H9 (cell line): ENCODE results near the gene FOSL2. TPM values are rescaled to one million over a fixed set of nuclear protein-coding genes. Genes with fewer than 3 reads are reported as not detected.

ENCODE experiments used
- DNase-seq: peaks from one replicate; pipeline ENCODE4 v3.0.0-alpha.2; 2017
- H2AFZ ChIP-seq: one replicate; pipeline ENCODE4 v1.6.1; 2013; ENCODE audit warnings: mild to moderate bottlenecking, low read length, control low read depth, moderate library complexity
- H2AK5ac ChIP-seq: 2 replicates; pipeline ENCODE4 v1.6.1; 2013; ENCODE audit warnings: low read length, control low read depth, mixed read lengths; ENCODE audit not compliant: insufficient read length
- H2BK120ac ChIP-seq: one replicate; pipeline ENCODE4 v1.6.1; 2013; ENCODE audit warnings: low read depth, mild to moderate bottlenecking, low read length, control low read depth, inconsistent platforms; ENCODE audit not compliant: poor library complexity, severe bottlenecking
- H2BK12ac ChIP-seq: 2 replicates; pipeline ENCODE4 v1.6.1; 2013; ENCODE audit warnings: low read length, control low read depth, mixed read lengths, low read depth; ENCODE audit not compliant: insufficient read length
- H2BK15ac ChIP-seq: 2 replicates; pipeline ENCODE4 v1.6.1; 2013; ENCODE audit warnings: low read depth, low read length, control low read depth
- H2BK20ac ChIP-seq: one replicate; pipeline ENCODE4 v1.6.1; 2013; ENCODE audit warnings: low read depth, mild to moderate bottlenecking, low read length, control low read depth, inconsistent platforms; ENCODE audit not compliant: poor library complexity, severe bottlenecking
- H2BK5ac ChIP-seq: 2 replicates; pipeline ENCODE4 v1.6.1; 2013; ENCODE audit warnings: low read length, control low read depth, mixed read lengths; ENCODE audit not compliant: insufficient read length
- H3K14ac ChIP-seq: 2 replicates; pipeline ENCODE4 v1.6.1; 2013; ENCODE audit warnings: low read length, control low read depth; ENCODE audit not compliant: insufficient read depth
- H3K18ac ChIP-seq: 2 replicates; pipeline ENCODE4 v1.6.1; 2013; ENCODE audit warnings: low read depth, mild to moderate bottlenecking, mixed read lengths, low read length, control low read depth; ENCODE audit not compliant: insufficient read length
- H3K23ac ChIP-seq: 2 replicates; pipeline ENCODE4 v1.6.1; 2013; ENCODE audit warnings: low read length, control low read depth, mixed read lengths, low read depth; ENCODE audit not compliant: insufficient read length
- H3K23me2 ChIP-seq: 2 replicates; pipeline ENCODE4 v1.6.1; 2013; ENCODE audit warnings: low read depth, mild to moderate bottlenecking, mixed read lengths, low read length, control low read depth; ENCODE audit not compliant: insufficient read length, poor library complexity, severe bottlenecking
- H3K27ac ChIP-seq: 2 replicates; pipeline ENCODE4 v1.5.1; 2013; ENCODE audit warnings: low read length, control low read depth, mixed read lengths, low read depth; ENCODE audit not compliant: insufficient read length
- H3K27me3 ChIP-seq: 2 replicates; pipeline ENCODE4 v1.6.1; 2013; ENCODE audit warnings: low read length, control low read depth, inconsistent platforms; ENCODE audit not compliant: insufficient read depth
- H3K4ac ChIP-seq: 2 replicates; pipeline ENCODE4 v1.6.1; 2013; ENCODE audit warnings: low read depth, mild to moderate bottlenecking, control low read depth, inconsistent platforms, low read length, moderate library complexity
- H3K4me1 ChIP-seq: 2 replicates; pipeline ENCODE4 v1.6.1; 2013; ENCODE audit warnings: low read length, control low read depth, inconsistent platforms; ENCODE audit not compliant: insufficient read depth
- H3K4me2 ChIP-seq: 2 replicates; pipeline ENCODE4 v1.6.1; 2013; ENCODE audit warnings: low read length, control low read depth, mixed read lengths; ENCODE audit not compliant: insufficient read length, insufficient read depth
- H3K56ac ChIP-seq: 2 replicates; pipeline ENCODE4 v1.6.1; 2013; ENCODE audit warnings: low read depth, mild to moderate bottlenecking, mixed read lengths, low read length, control low read depth; ENCODE audit not compliant: insufficient read length
- H3K79me1 ChIP-seq: 2 replicates; pipeline ENCODE4 v1.6.1; 2013; ENCODE audit warnings: low read depth, mild to moderate bottlenecking, moderate library complexity, low read length, control low read depth, inconsistent platforms; ENCODE audit not compliant: insufficient read depth, poor library complexity, severe bottlenecking
- H3K79me2 ChIP-seq: 2 replicates; pipeline ENCODE4 v1.6.1; 2013; ENCODE audit warnings: low read length, control low read depth, inconsistent platforms; ENCODE audit not compliant: insufficient read depth
- H3K9ac ChIP-seq: 2 replicates; pipeline ENCODE4 v1.6.1; 2013; ENCODE audit warnings: low read length, control low read depth, mixed read lengths; ENCODE audit not compliant: insufficient read length; ENCODE audit errors: extremely low read depth
- H3K9me3 ChIP-seq: one replicate; pipeline ENCODE4 v1.6.1; 2013; ENCODE audit warnings: low read depth, low read length, inconsistent platforms; ENCODE audit not compliant: control insufficient read depth
- H3T11ph ChIP-seq: one replicate; pipeline ENCODE4 v1.6.1; 2013; ENCODE audit warnings: mild to moderate bottlenecking, low read length, control low read depth, inconsistent platforms
- H4K20me1 ChIP-seq: one replicate; pipeline ENCODE4 v1.6.1; 2013; ENCODE audit not compliant: control insufficient read depth, insufficient read length, insufficient read depth
- H4K5ac ChIP-seq: 2 replicates; pipeline ENCODE4 v1.6.1; 2013; ENCODE audit warnings: low read depth, mild to moderate bottlenecking, mixed read lengths, low read length, control low read depth; ENCODE audit not compliant: insufficient read length
- H4K8ac ChIP-seq: replicated peaks from 2 replicates; pipeline ENCODE4 v1.6.1; 2013; ENCODE audit warnings: low read length, control low read depth, mixed read lengths, low read depth; ENCODE audit not compliant: insufficient read length
- H4K91ac ChIP-seq: 2 replicates; pipeline ENCODE4 v1.6.1; 2013; ENCODE audit warnings: low read depth, mild to moderate bottlenecking, moderate library complexity, mixed read lengths, low read length, control low read depth; ENCODE audit not compliant: insufficient read length
- H3K27ac Mint-ChIP-seq, 3 experiments: 2 replicates in 2 of 3; 3 replicates in 1 of 3; pipeline ENCODE4 v1.8.0; 2020 to 2021; ENCODE audit warnings: mixed read lengths in 3 of 3, mild to moderate bottlenecking in 1 of 3, moderate library complexity in 1 of 3
- H3K27me3 Mint-ChIP-seq: 2 replicates; pipeline ENCODE4 v1.8.0; 2021; ENCODE audit warnings: low read depth, mild to moderate bottlenecking, moderate library complexity, mixed read lengths
- H3K36me3 Mint-ChIP-seq, 3 experiments: 2 replicates in 2 of 3; 3 replicates in 1 of 3; pipeline ENCODE4 v1.8.0; 2020 to 2021; ENCODE audit warnings: low read depth in 3 of 3, mixed read lengths in 3 of 3; ENCODE audit not compliant: insufficient read depth in 1 of 3
- H3K4me1 Mint-ChIP-seq, 2 experiments: 2 replicates each; pipeline ENCODE4 v1.8.0; 2020; ENCODE audit warnings: mixed read lengths in 2 of 2
- H3K4me3 Mint-ChIP-seq, 2 experiments: 2 replicates in 1 of 2; 3 replicates in 1 of 2; pipeline ENCODE4 v1.8.0; 2020 to 2021; ENCODE audit warnings: mild to moderate bottlenecking in 2 of 2, mixed read lengths in 2 of 2, moderate library complexity in 1 of 2
- H3K9me3 Mint-ChIP-seq, 2 experiments: 2 replicates in 1 of 2; 3 replicates in 1 of 2; pipeline ENCODE4 v1.8.0; 2020; ENCODE audit warnings: mild to moderate bottlenecking in 2 of 2, mixed read lengths in 2 of 2, moderate library complexity in 1 of 2
- CTCF ChIP-seq: fragments of 200-600 bp; sonication (generic); conservative IDR thresholded peaks from 3 replicates; pipeline ENCODE4 v1.8.0; 2021; ENCODE audit warnings: antibody characterized with exemption, mild to moderate bottlenecking
- WGBS: extraction: QIAGEN DNeasy Blood & Tissue Kit; methylation state at CpG from one replicate; pipeline ENCODE4 v1.1.7; 2013; ENCODE audit warnings: missing lambda C conversion rate, low lambda C conversion rate, mixed read lengths; ENCODE audit not compliant: insufficient read length; ENCODE audit errors: extremely low coverage; 5-methylcytosine and 5-hydroxymethylcytosine counted together
- total RNA-seq: library from RNA; stranded (reverse); gene quantifications from 2 replicates; pipeline ENCODE4 v1.2.1, GENCODE V29; 2021

Gene FOSL2
- total RNA-seq, 1 experiment from 2014 or later = 7.4 TPM

GRCh38 chr2:28463893-28464292 lies 71.2 kb downstream of the FOSL2 start:
- H3K9ac ChIP-seq = no peak overlapping the region
- no peak overlapping the region for H2BK5ac ChIP-seq
- H3K27ac ChIP-seq = no peak overlapping the region
- no peaks in the 10 kb centered on the region for H4K20me1 ChIP-seq
- no peaks in the 10 kb centered on the region for H3K4me1 ChIP-seq
- H3K18ac ChIP-seq = no peak overlapping the region
- H3T11ph ChIP-seq = no peak overlapping the region
- no peak overlapping the region for H4K91ac ChIP-seq
- H2BK120ac ChIP-seq = no peak overlapping the region
- no peak overlapping the region for H2BK20ac ChIP-seq
- Mint-ChIP-seq H3K4me3 (no peak overlapping the region), H3K9me3 (peaks cover 10 to 11% of the 10 kb centered on the region in 2 experiments; a peak in 3 of 5 replicates), H3K36me3 (peaks cover 0 to 9% (median 0%) of the 10 kb centered on the region in 3 experiments; a peak in 2 of 7 replicates), H3K4me1 (no peaks in the 10 kb centered on the region), H3K27ac (no peak overlapping the region), H3K27me3 (peaks cover 7% of the 10 kb centered on the region)
- no peak for TF ChIP-seq CTCF
- no peak overlapping the region for H2AK5ac ChIP-seq
- no peak overlapping the region for H4K5ac ChIP-seq
- no peaks in the 10 kb centered on the region for H3K23me2 ChIP-seq
- H3K4ac ChIP-seq = no peak overlapping the region
- no peaks in the 10 kb centered on the region for H3K79me1 ChIP-seq
- no peaks in the 10 kb centered on the region for H3K27me3 ChIP-seq
- no CpG with 5 or more reads among the region's 4 CpGs for WGBS
- H3K9me3 ChIP-seq = no peaks in the 10 kb centered on the region
- no peak overlapping the region for H3K4me2 ChIP-seq
- no peak overlapping the region for H2BK12ac ChIP-seq
- no peak overlapping the region for H3K56ac ChIP-seq
- no peak overlapping the region for H3K23ac ChIP-seq
- DNase-seq = no peak
- no peak overlapping the region for H2BK15ac ChIP-seq
- no peak overlapping the region for H2AFZ ChIP-seq
- H3K14ac ChIP-seq = no peak overlapping the region
- H3K79me2 ChIP-seq = no peaks in the 10 kb centered on the region
- H4K8ac ChIP-seq = no peak overlapping the region
